Measurements from ENCODE around the gene AKR1D1. TPM values are rescaled to one million over a fixed set of nuclear protein-coding genes. Genes with fewer than 3 reads are reported as not detected.

The AKR1D1 gene
- total RNA-seq, 1 donor from 2014 or later = under 0.01 TPM

DNA sequence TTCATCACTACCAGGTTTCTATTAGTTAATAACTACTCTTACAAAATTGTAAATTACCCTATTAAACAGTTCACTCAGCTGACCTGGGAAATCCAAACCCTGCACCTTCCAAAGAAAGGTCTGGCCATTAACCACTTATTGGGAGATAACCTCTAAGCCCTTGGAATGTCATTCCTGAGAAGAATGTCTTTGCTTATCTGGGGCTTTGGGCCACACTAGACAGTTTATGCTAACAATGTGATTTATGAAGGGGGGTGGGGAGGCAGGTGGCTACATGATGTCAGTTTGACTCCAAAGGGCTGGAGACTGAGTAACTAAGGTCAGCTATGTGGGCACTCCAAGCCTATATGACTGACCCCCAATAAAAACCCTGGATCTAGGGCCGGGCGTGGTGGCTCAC, 50.7 kb downstream of the AKR1D1 start:
- FAIRE-seq (no peak), DNase-seq (ENCODE audit: low read depth) (no peak)
- Histone ChIP-seq H3K36me3 (ENCODE audit: control insufficient read depth, insufficient read depth, low read length) (no peaks in the 10 kb centered on the region), H3K4me3 (ENCODE audit: low read depth, low read length) (no peak overlapping the region), H3K27me3 (ENCODE audit: control insufficient read depth, insufficient read depth, low read length) (no peaks in the 10 kb centered on the region)
- TF ChIP-seq, protein P1, sequence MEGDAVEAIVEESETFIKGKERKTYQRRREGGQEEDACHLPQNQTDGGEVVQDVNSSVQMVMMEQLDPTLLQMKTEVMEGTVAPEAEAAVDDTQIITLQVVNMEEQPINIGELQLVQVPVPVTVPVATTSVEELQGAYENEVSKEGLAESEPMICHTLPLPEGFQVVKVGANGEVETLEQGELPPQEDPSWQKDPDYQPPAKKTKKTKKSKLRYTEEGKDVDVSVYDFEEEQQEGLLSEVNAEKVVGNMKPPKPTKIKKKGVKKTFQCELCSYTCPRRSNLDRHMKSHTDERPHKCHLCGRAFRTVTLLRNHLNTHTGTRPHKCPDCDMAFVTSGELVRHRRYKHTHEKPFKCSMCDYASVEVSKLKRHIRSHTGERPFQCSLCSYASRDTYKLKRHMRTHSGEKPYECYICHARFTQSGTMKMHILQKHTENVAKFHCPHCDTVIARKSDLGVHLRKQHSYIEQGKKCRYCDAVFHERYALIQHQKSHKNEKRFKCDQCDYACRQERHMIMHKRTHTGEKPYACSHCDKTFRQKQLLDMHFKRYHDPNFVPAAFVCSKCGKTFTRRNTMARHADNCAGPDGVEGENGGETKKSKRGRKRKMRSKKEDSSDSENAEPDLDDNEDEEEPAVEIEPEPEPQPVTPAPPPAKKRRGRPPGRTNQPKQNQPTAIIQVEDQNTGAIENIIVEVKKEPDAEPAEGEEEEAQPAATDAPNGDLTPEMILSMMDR (IDR thresholded peaks at IDR 0.05; ENCODE audit: insufficient read depth, low read length, severe bottlenecking) = no peak

DNA sequence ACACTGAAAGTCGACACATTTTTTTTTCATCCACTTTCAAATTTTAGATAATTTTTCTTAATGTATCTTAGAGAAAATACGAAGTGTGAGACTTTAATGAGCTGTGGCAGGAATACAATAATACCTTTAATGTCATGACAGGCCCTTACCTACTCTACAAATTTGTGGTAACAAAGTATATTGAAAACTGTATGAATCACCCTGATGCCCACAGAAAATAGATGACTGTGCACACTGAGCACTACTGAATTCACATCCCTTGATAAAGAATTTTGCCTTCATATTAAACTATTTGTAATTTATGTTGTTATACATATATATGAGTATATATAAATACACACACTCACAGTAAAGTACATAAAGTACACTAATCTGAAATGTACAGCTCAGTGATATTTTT, 51.7 kb downstream of the AKR1D1 start:
- Histone ChIP-seq H3K36me3 (ENCODE audit: control insufficient read depth, insufficient read depth, low read length) (no peaks in the 10 kb centered on the region), H3K4me3 (ENCODE audit: low read depth, low read length) (no peak overlapping the region), H3K27me3 (ENCODE audit: control insufficient read depth, insufficient read depth, low read length) (no peaks in the 10 kb centered on the region)
- no peak for FAIRE-seq
- DNase-seq (ENCODE audit: low read depth) = peak; percentile 45
- TF ChIP-seq, protein P1 (IDR thresholded peaks at IDR 0.05; ENCODE audit: insufficient read depth, low read length, severe bottlenecking) = no peak

DNA sequence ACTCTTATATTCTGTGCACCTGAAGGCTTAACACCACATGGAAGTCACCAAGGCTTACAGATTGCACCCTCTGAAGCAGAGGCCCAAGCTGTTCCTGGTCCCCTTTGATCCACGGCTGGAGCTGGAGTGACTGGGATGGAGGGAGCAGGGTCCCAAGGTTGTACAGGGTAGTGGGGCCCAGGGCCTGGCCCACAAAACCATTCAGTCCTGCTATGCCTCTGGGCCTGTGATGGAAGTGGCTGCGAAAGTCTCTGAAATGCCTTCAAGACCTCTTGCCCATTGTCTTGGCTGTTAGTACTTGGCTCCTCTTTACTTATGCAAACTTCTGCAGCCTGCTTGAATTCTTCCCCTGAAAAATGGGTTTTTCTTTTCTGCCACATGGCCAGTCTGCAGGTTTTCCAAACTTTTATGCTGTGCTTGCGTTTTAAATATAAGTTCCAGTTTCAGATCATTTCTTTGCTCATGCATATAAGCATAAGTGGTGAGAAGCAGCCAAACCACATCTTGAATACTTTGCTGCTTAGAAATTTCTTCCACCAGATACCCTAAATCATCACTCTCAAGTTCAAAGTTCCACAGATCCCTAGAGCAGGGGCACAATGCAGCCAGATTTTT, 53.4 kb downstream of the AKR1D1 start:
- Histone ChIP-seq H3K27me3 (ENCODE audit: control insufficient read depth, insufficient read depth, low read length) (no peaks in the 10 kb centered on the region), H3K4me3 (ENCODE audit: low read depth, low read length) (no peak overlapping the region), H3K36me3 (ENCODE audit: control insufficient read depth, insufficient read depth, low read length) (no peaks in the 10 kb centered on the region)
- TF ChIP-seq, protein P1 (IDR thresholded peaks at IDR 0.05; ENCODE audit: insufficient read depth, low read length, severe bottlenecking) = no peak
- DNase-seq (ENCODE audit: low read depth) = no peak
- no peak for FAIRE-seq

DNA sequence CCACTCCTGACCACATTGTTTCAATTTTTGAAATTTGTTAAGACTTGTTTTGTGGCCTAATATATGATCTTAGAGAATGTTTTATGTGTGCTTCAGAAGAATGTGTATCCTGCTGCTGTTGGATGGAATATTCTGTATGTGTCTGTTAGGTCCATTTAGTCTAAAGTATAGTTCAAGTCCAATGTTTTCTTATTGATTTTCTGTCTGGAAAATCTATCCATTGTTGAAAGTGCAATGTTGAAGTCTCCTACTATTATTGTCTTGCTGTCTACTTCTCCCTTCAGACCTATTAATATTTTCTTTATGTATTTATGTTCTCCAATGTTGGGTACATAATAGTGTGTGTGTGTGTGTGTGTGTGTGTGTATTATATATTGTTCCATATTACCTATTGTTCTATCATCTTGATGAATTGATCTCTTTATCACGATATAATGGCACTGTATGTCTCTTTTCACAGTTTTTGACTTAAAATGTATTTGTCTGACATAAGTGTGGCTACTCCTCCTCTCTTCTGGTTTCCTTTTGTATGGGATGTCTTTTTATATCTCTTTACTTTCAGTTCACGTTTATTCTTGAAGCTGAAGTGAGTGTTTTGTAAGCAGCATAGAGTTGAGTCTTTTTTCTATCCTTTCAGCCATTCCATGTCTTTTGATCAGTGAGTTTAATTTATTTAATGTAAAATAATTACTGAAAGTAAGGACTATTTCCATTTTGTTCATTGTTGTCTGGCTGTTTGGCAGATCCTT, 61.3 kb downstream of the AKR1D1 start:
- no peak overlapping the region for H3K4me3 ChIP-seq (ENCODE audit: low read depth, low read length)
- H3K36me3 ChIP-seq (ENCODE audit: control insufficient read depth, insufficient read depth, low read length) = no peaks in the 10 kb centered on the region
- no peaks in the 10 kb centered on the region for H3K27me3 ChIP-seq (ENCODE audit: control insufficient read depth, insufficient read depth, low read length)
- TF ChIP-seq, protein P1 (IDR thresholded peaks at IDR 0.05; ENCODE audit: insufficient read depth, low read length, severe bottlenecking) = no peak
- DNase-seq (ENCODE audit: low read depth) = peak; percentile 36
- no peak for FAIRE-seq

DNA sequence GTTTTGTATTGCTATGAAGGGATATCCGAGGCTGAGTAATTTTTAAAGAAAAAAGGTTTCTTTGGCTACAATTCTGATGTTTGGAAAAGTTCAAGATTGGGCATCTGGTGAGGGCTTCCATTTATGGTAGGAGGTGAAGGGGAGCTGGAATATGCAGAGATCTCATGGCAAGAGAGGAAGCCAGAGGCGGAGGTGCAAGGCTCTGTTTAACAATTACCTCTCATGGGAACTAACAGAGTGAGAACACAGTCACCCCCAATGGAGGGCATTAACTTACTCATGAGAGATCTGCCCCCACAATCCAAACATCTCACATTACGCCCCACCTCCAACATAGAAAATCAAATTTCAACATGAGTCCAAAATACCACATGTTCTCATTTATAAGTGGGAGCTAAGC, 62.0 kb downstream of the AKR1D1 start:
- FAIRE-seq = no peak
- Histone ChIP-seq H3K36me3 (ENCODE audit: control insufficient read depth, insufficient read depth, low read length) (no peaks in the 10 kb centered on the region), H3K27me3 (ENCODE audit: control insufficient read depth, insufficient read depth, low read length) (no peaks in the 10 kb centered on the region), H3K4me3 (ENCODE audit: low read depth, low read length) (no peak overlapping the region)
- TF ChIP-seq, protein P1 (IDR thresholded peaks at IDR 0.05; ENCODE audit: insufficient read depth, low read length, severe bottlenecking) = no peak
- DNase-seq (ENCODE audit: low read depth) = no peak

All from bronchial epithelial cell (primary cell).